WTC11 (cell line): ENCODE measurements around the gene SF3B4.

Experiments used
- CREB1 ChIP-seq: sonication (generic); formaldehyde crosslinking; IDR thresholded peaks from 2 replicates; pipeline ENCODE4 v1.8.0; 2023; ENCODE audit warnings: mild to moderate bottlenecking, missing genetic modification reagents
- CTCF ChIP-seq: fragments of 200-600 bp; IDR thresholded peaks from 2 replicates; pipeline ENCODE4 v1.8.0; 2022; ENCODE audit warnings: antibody characterized with exemption
- FOXP4 ChIP-seq: sonication (generic); formaldehyde crosslinking; IDR thresholded peaks from 2 replicates; pipeline ENCODE4 v1.8.0; 2022; ENCODE audit warnings: mild to moderate bottlenecking, missing genetic modification reagents
- IRF1 ChIP-seq: sonication (generic); formaldehyde crosslinking; IDR thresholded peaks from 2 replicates; pipeline ENCODE4 v1.8.0; 2023; ENCODE audit warnings: missing genetic modification reagents
- KAT7 ChIP-seq: sonication (generic); formaldehyde crosslinking; IDR thresholded peaks from 2 replicates; pipeline ENCODE4 v1.8.1; 2023; ENCODE audit warnings: missing genetic modification reagents, mild to moderate bottlenecking, borderline replicate concordance
- NFYB ChIP-seq: sonication (generic); formaldehyde crosslinking; conservative IDR thresholded peaks from 2 replicates; pipeline ENCODE4 v1.8.0; 2022; ENCODE audit warnings: low read depth, missing genetic modification reagents
- NR2C2 ChIP-seq: sonication (generic); formaldehyde crosslinking; IDR thresholded peaks from 2 replicates; pipeline ENCODE4 v1.8.0; 2022; ENCODE audit warnings: mild to moderate bottlenecking, missing genetic modification reagents
- NR3C1 ChIP-seq: sonication (generic); formaldehyde crosslinking; conservative IDR thresholded peaks from 2 replicates; pipeline ENCODE4 v1.8.1; 2023; ENCODE audit warnings: low read depth, mild to moderate bottlenecking, missing genetic modification reagents
- SOX15 ChIP-seq: fragments of 250-450 bp; sonication (Bioruptor Pico); IDR thresholded peaks from 2 replicates; pipeline ENCODE4 v1.9.0; 2021; ENCODE audit warnings: mild to moderate bottlenecking
- ZBTB43 ChIP-seq: sonication (generic); formaldehyde crosslinking; IDR thresholded peaks from 2 replicates; pipeline ENCODE4 v1.8.1; 2023; ENCODE audit warnings: mild to moderate bottlenecking, missing genetic modification reagents
- ZNF232 ChIP-seq: sonication (generic); formaldehyde crosslinking; IDR thresholded peaks from 2 replicates; pipeline ENCODE4 v1.8.0; 2022; ENCODE audit warnings: mild to moderate bottlenecking, missing genetic modification reagents

DNA sequence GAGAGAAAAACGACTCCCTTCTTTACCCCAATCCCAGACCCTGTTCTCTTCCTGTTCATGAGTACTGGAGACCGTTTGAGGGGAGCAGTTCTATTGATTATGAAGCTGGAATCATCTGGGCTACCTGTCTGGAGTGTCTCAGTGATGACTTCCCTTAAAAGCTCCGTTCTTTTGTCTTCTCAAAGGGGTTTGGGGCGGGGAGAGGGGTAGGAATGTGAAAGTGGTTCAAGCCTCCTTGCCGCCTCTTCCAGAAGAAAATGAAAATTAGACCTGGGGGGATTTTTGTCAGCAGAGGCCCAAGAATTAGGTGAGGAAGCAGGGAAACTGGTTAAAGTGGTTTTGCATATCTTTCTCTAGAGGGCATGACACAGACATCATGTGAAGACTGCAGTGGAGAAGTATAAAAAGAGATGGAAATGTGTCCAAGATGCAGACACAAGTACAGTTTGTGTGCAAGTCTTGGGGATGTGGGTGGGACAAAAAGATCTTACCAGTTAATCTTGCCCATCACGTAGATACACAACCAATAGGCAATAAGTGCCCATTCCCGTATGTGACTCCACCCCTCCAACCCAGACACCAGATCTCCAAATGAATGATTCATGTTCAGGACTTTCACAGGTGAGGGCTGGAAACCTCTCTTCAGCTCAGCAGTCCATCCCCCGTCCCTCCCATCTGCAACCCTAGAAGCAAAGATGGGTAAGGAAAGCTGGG, 9.5 kb upstream of the SF3B4 start:
- no peak for TF ChIP-seq IRF1 (CRISPR knock-in tag)
- no peak for TF ChIP-seq NR3C1
- TF ChIP-seq CTCF = no peak
- no peak for TF ChIP-seq NR2C2 (CRISPR knock-in tag)
- TF ChIP-seq NFYB (CRISPR knock-in tag) = no peak; the same call in 1 of the 2 replicates
- TF ChIP-seq ZBTB43 (CRISPR knock-in tag) = no peak
- no peak for TF ChIP-seq CREB1 (CRISPR knock-in tag)
- no peak for TF ChIP-seq ZNF232 (CRISPR knock-in tag)
- TF ChIP-seq SOX15 = no peak
- no peak for TF ChIP-seq KAT7
- TF ChIP-seq FOXP4 (CRISPR knock-in tag) = no peak
